H9 (cell line): ENCODE results near the gene ACTL7A. TPM values are rescaled to one million over a fixed set of nuclear protein-coding genes. Genes with fewer than 3 reads are reported as not detected.

Experiments used
- DNase-seq: peaks from one replicate; pipeline ENCODE4 v3.0.0-alpha.2; 2017
- H2AFZ ChIP-seq: one replicate; pipeline ENCODE4 v1.6.1; 2013; ENCODE audit warnings: mild to moderate bottlenecking, low read length, control low read depth, moderate library complexity
- H2AK5ac ChIP-seq: 2 replicates; pipeline ENCODE4 v1.6.1; 2013; ENCODE audit warnings: low read length, control low read depth, mixed read lengths; ENCODE audit not compliant: insufficient read length
- H2BK120ac ChIP-seq: one replicate; pipeline ENCODE4 v1.6.1; 2013; ENCODE audit warnings: low read depth, mild to moderate bottlenecking, low read length, control low read depth, inconsistent platforms; ENCODE audit not compliant: poor library complexity, severe bottlenecking
- H2BK12ac ChIP-seq: 2 replicates; pipeline ENCODE4 v1.6.1; 2013; ENCODE audit warnings: low read length, control low read depth, mixed read lengths, low read depth; ENCODE audit not compliant: insufficient read length
- H2BK15ac ChIP-seq: 2 replicates; pipeline ENCODE4 v1.6.1; 2013; ENCODE audit warnings: low read depth, low read length, control low read depth
- H2BK20ac ChIP-seq: one replicate; pipeline ENCODE4 v1.6.1; 2013; ENCODE audit warnings: low read depth, mild to moderate bottlenecking, low read length, control low read depth, inconsistent platforms; ENCODE audit not compliant: poor library complexity, severe bottlenecking
- H2BK5ac ChIP-seq: 2 replicates; pipeline ENCODE4 v1.6.1; 2013; ENCODE audit warnings: low read length, control low read depth, mixed read lengths; ENCODE audit not compliant: insufficient read length
- H3K14ac ChIP-seq: 2 replicates; pipeline ENCODE4 v1.6.1; 2013; ENCODE audit warnings: low read length, control low read depth; ENCODE audit not compliant: insufficient read depth
- H3K18ac ChIP-seq: 2 replicates; pipeline ENCODE4 v1.6.1; 2013; ENCODE audit warnings: low read depth, mild to moderate bottlenecking, mixed read lengths, low read length, control low read depth; ENCODE audit not compliant: insufficient read length
- H3K23ac ChIP-seq: 2 replicates; pipeline ENCODE4 v1.6.1; 2013; ENCODE audit warnings: low read length, control low read depth, mixed read lengths, low read depth; ENCODE audit not compliant: insufficient read length
- H3K23me2 ChIP-seq: 2 replicates; pipeline ENCODE4 v1.6.1; 2013; ENCODE audit warnings: low read depth, mild to moderate bottlenecking, mixed read lengths, low read length, control low read depth; ENCODE audit not compliant: insufficient read length, poor library complexity, severe bottlenecking
- H3K27ac ChIP-seq: 2 replicates; pipeline ENCODE4 v1.5.1; 2013; ENCODE audit warnings: low read length, control low read depth, mixed read lengths, low read depth; ENCODE audit not compliant: insufficient read length
- H3K27me3 ChIP-seq: 2 replicates; pipeline ENCODE4 v1.6.1; 2013; ENCODE audit warnings: low read length, control low read depth, inconsistent platforms; ENCODE audit not compliant: insufficient read depth
- H3K4ac ChIP-seq: 2 replicates; pipeline ENCODE4 v1.6.1; 2013; ENCODE audit warnings: low read depth, mild to moderate bottlenecking, control low read depth, inconsistent platforms, low read length, moderate library complexity
- H3K4me1 ChIP-seq: 2 replicates; pipeline ENCODE4 v1.6.1; 2013; ENCODE audit warnings: low read length, control low read depth, inconsistent platforms; ENCODE audit not compliant: insufficient read depth
- H3K4me2 ChIP-seq: 2 replicates; pipeline ENCODE4 v1.6.1; 2013; ENCODE audit warnings: low read length, control low read depth, mixed read lengths; ENCODE audit not compliant: insufficient read length, insufficient read depth
- H3K56ac ChIP-seq: 2 replicates; pipeline ENCODE4 v1.6.1; 2013; ENCODE audit warnings: low read depth, mild to moderate bottlenecking, mixed read lengths, low read length, control low read depth; ENCODE audit not compliant: insufficient read length
- H3K79me1 ChIP-seq: 2 replicates; pipeline ENCODE4 v1.6.1; 2013; ENCODE audit warnings: low read depth, mild to moderate bottlenecking, moderate library complexity, low read length, control low read depth, inconsistent platforms; ENCODE audit not compliant: insufficient read depth, poor library complexity, severe bottlenecking
- H3K79me2 ChIP-seq: 2 replicates; pipeline ENCODE4 v1.6.1; 2013; ENCODE audit warnings: low read length, control low read depth, inconsistent platforms; ENCODE audit not compliant: insufficient read depth
- H3K9ac ChIP-seq: 2 replicates; pipeline ENCODE4 v1.6.1; 2013; ENCODE audit warnings: low read length, control low read depth, mixed read lengths; ENCODE audit not compliant: insufficient read length; ENCODE audit errors: extremely low read depth
- H3K9me3 ChIP-seq: one replicate; pipeline ENCODE4 v1.6.1; 2013; ENCODE audit warnings: low read depth, low read length, inconsistent platforms; ENCODE audit not compliant: control insufficient read depth
- H3T11ph ChIP-seq: one replicate; pipeline ENCODE4 v1.6.1; 2013; ENCODE audit warnings: mild to moderate bottlenecking, low read length, control low read depth, inconsistent platforms
- H4K20me1 ChIP-seq: one replicate; pipeline ENCODE4 v1.6.1; 2013; ENCODE audit not compliant: control insufficient read depth, insufficient read length, insufficient read depth
- H4K5ac ChIP-seq: 2 replicates; pipeline ENCODE4 v1.6.1; 2013; ENCODE audit warnings: low read depth, mild to moderate bottlenecking, mixed read lengths, low read length, control low read depth; ENCODE audit not compliant: insufficient read length
- H4K8ac ChIP-seq: replicated peaks from 2 replicates; pipeline ENCODE4 v1.6.1; 2013; ENCODE audit warnings: low read length, control low read depth, mixed read lengths, low read depth; ENCODE audit not compliant: insufficient read length
- H4K91ac ChIP-seq: 2 replicates; pipeline ENCODE4 v1.6.1; 2013; ENCODE audit warnings: low read depth, mild to moderate bottlenecking, moderate library complexity, mixed read lengths, low read length, control low read depth; ENCODE audit not compliant: insufficient read length
- H3K27ac Mint-ChIP-seq, 3 experiments: 2 replicates in 2 of 3; 3 replicates in 1 of 3; pipeline ENCODE4 v1.8.0; 2020 to 2021; ENCODE audit warnings: mixed read lengths in 3 of 3, mild to moderate bottlenecking in 1 of 3, moderate library complexity in 1 of 3
- H3K27me3 Mint-ChIP-seq: 2 replicates; pipeline ENCODE4 v1.8.0; 2021; ENCODE audit warnings: low read depth, mild to moderate bottlenecking, moderate library complexity, mixed read lengths
- H3K36me3 Mint-ChIP-seq, 3 experiments: 2 replicates in 2 of 3; 3 replicates in 1 of 3; pipeline ENCODE4 v1.8.0; 2020 to 2021; ENCODE audit warnings: low read depth in 3 of 3, mixed read lengths in 3 of 3; ENCODE audit not compliant: insufficient read depth in 1 of 3
- H3K4me1 Mint-ChIP-seq, 2 experiments: 2 replicates each; pipeline ENCODE4 v1.8.0; 2020; ENCODE audit warnings: mixed read lengths in 2 of 2
- H3K4me3 Mint-ChIP-seq, 2 experiments: 2 replicates in 1 of 2; 3 replicates in 1 of 2; pipeline ENCODE4 v1.8.0; 2020 to 2021; ENCODE audit warnings: mild to moderate bottlenecking in 2 of 2, mixed read lengths in 2 of 2, moderate library complexity in 1 of 2
- H3K9me3 Mint-ChIP-seq, 2 experiments: 2 replicates in 1 of 2; 3 replicates in 1 of 2; pipeline ENCODE4 v1.8.0; 2020; ENCODE audit warnings: mild to moderate bottlenecking in 2 of 2, mixed read lengths in 2 of 2, moderate library complexity in 1 of 2
- WGBS: extraction: QIAGEN DNeasy Blood & Tissue Kit; methylation state at CpG from one replicate; pipeline ENCODE4 v1.1.7; 2013; ENCODE audit warnings: missing lambda C conversion rate, low lambda C conversion rate, mixed read lengths; ENCODE audit not compliant: insufficient read length; ENCODE audit errors: extremely low coverage; 5-methylcytosine and 5-hydroxymethylcytosine counted together
- total RNA-seq: library from RNA; stranded (reverse); gene quantifications from 2 replicates; pipeline ENCODE4 v1.2.1, GENCODE V29; 2021
- TF ChIP-seq, protein P1 (sequence below): fragments of 200-600 bp; sonication (generic); conservative IDR thresholded peaks from 3 replicates; pipeline ENCODE4 v1.8.0; 2021; ENCODE audit warnings: antibody characterized with exemption, mild to moderate bottlenecking

Gene ACTL7A
- total RNA-seq, 1 experiment from 2014 or later, result not detected

- no peak overlapping the region for H3K23ac ChIP-seq
- H3K79me1 ChIP-seq, result no peaks in the 10 kb centered on the region
- no peak overlapping the region for H4K91ac ChIP-seq
- H4K20me1 ChIP-seq, result no peaks in the 10 kb centered on the region
- H3K27me3 ChIP-seq, result no peaks in the 10 kb centered on the region
- no peaks in the 10 kb centered on the region for H3K79me2 ChIP-seq
- H2BK5ac ChIP-seq, result no peak overlapping the region
- no peak overlapping the region for H3T11ph ChIP-seq
- TF ChIP-seq, protein P1, sequence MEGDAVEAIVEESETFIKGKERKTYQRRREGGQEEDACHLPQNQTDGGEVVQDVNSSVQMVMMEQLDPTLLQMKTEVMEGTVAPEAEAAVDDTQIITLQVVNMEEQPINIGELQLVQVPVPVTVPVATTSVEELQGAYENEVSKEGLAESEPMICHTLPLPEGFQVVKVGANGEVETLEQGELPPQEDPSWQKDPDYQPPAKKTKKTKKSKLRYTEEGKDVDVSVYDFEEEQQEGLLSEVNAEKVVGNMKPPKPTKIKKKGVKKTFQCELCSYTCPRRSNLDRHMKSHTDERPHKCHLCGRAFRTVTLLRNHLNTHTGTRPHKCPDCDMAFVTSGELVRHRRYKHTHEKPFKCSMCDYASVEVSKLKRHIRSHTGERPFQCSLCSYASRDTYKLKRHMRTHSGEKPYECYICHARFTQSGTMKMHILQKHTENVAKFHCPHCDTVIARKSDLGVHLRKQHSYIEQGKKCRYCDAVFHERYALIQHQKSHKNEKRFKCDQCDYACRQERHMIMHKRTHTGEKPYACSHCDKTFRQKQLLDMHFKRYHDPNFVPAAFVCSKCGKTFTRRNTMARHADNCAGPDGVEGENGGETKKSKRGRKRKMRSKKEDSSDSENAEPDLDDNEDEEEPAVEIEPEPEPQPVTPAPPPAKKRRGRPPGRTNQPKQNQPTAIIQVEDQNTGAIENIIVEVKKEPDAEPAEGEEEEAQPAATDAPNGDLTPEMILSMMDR, result no peak
- H2BK120ac ChIP-seq, result no peak overlapping the region
- peaks cover 4 to 8% of the 10 kb centered on the region in 2 experiments for H3K4me1 Mint-ChIP-seq
- H3K56ac ChIP-seq, result no peak overlapping the region
- no peak overlapping the region for H2BK15ac ChIP-seq
- H3K27ac ChIP-seq, result no peak overlapping the region
- no peak overlapping the region for H4K5ac ChIP-seq
- no peak overlapping the region for H2AK5ac ChIP-seq
- no peak overlapping the region for H3K9ac ChIP-seq
- H3K18ac ChIP-seq, result no peak overlapping the region
- H3K4me3 Mint-ChIP-seq, result no peak overlapping the region
- no peak for DNase-seq
- peaks cover 3% of the 10 kb centered on the region for H3K27me3 Mint-ChIP-seq
- H4K8ac ChIP-seq, result no peak overlapping the region
- H3K27ac Mint-ChIP-seq, result no peak overlapping the region
- no peak overlapping the region for H2BK20ac ChIP-seq
- no peak overlapping the region for H3K4ac ChIP-seq
- no peak overlapping the region for H2AFZ ChIP-seq
- H3K36me3 Mint-ChIP-seq, result no peaks in the 10 kb centered on the region
- H3K9me3 Mint-ChIP-seq, result no peaks in the 10 kb centered on the region
- no peak overlapping the region for H3K14ac ChIP-seq
- H3K23me2 ChIP-seq, result no peaks in the 10 kb centered on the region
- H3K9me3 ChIP-seq, result no peaks in the 10 kb centered on the region
- no peak overlapping the region for H3K4me2 ChIP-seq
- H3K4me1 ChIP-seq, result no peaks in the 10 kb centered on the region
- WGBS, result no CpG with 5 or more reads among the region's 2 CpGs
- H2BK12ac ChIP-seq, result no peak overlapping the region
Measured at GRCh38 chr9:108844856-108845255, 17.2 kb upstream of the ACTL7A start.
